Measurements from ENCODE around the gene OXLD1.
"Not testable (repeated sequence)": the region's sequence is repeated elsewhere in the genome, so short reads cannot be mapped to it uniquely, and the experiment has no call there.

The OXLD1 gene

DNA sequence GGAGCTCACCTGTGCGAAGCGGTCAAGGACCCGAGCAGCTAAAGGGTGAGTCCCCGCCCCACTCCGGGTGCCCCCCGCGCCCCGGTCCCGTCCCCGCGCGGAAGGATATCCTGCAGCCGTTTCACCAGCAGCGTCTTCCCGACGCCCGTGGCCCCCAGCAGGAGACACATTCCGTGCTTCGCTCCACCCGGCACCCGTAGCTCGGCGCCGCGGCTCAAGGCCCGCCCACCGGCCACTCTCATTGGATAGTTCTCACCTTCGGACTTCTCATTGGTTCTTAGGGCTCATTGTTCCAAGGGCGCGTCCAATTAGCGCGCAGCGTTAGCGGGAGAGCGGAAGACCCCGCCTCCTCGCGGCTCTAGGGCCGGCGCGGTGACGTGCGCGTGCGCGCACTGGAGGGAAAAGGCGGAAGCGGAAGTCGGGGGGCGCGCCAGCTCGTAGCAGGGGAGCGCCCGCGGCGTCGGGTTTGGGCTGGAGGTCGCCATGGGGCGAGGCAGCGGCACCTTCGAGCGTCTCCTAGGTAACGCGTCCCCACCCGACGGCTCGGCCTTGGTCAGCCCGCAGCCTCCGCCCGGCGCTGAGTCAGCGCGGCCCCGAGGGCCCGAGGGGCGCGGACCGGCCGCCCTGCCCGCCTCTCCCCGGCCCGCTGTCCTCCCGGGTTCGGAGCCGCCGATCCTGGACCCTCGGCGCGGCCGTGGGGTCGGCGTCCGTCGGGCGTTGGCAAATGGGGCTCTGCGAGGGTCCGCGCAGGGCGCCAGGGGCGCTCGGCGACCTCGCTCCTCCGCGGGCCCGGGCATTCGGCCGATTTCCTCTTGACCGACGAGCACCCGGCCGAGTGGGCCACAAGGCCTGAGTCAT, 17.4 kb upstream of the OXLD1 start, which contains the start of the genes ARL16 and HGS:
TSS of gene ARL16 (minus strand) at position 214 of the 858 bp plus-strand sequence. CDS start at position 170, 44 bp downstream.
TSS of gene HGS (plus strand) at position 428 of the 858 bp plus-strand sequence. CDS start at position 484, 56 bp downstream.
- DNase-seq (ENCODE audit: low spot score): peak; percentile 99

- DNase-seq (ENCODE audit: low spot score): no peak
These were observed 16.8 kb upstream of the OXLD1 start for GRCh38 chr17:81683208-81683583.

DNA sequence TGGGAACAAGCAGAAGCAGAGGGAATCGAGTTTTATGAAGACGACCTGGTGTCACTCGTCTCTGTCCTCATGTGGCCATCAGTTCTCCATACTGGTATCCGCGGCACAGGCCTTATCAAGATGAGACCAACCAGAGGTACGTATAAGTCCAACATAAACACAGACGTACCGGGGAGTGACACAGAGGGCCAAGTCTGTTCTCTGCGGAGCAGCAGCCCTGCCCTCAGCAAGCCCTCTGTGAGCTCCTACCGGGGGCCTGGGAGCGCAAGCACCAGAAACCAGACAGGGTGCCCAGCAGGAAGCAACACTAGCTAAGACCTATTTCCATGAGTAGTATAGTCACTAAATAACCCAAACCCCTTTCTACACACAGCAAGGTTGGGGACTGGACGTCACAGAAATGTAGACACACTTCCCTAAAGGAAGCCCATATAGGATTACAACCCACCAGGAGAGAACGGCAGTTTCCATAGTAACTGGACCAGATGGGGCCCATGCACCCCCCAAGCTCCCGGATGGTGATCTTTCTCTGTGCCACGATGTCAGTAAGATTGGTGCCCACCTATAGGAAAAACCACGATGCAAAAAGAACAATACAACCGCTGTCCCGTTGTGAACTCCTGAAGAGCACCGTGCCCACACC, 16.3 kb upstream of the OXLD1 start:
- DNase-seq (ENCODE audit: low spot score): no peak

GRCh38 chr17:81681672-81682071, 15.3 kb upstream of the OXLD1 start:
- no peak for DNase-seq (ENCODE audit: low spot score)

- no peak for DNase-seq (ENCODE audit: low spot score)
These were observed 13.7 kb upstream of the OXLD1 start for GRCh38 chr17:81680150-81680549.

- no peak for DNase-seq (ENCODE audit: low spot score)
These were observed 10.5 kb upstream of the OXLD1 start for GRCh38 chr17:81676906-81677305.

- DNase-seq (ENCODE audit: low spot score): not testable (repeated sequence)
These were observed 9.3 kb upstream of the OXLD1 start for GRCh38 chr17:81675515-81676221.

DNA sequence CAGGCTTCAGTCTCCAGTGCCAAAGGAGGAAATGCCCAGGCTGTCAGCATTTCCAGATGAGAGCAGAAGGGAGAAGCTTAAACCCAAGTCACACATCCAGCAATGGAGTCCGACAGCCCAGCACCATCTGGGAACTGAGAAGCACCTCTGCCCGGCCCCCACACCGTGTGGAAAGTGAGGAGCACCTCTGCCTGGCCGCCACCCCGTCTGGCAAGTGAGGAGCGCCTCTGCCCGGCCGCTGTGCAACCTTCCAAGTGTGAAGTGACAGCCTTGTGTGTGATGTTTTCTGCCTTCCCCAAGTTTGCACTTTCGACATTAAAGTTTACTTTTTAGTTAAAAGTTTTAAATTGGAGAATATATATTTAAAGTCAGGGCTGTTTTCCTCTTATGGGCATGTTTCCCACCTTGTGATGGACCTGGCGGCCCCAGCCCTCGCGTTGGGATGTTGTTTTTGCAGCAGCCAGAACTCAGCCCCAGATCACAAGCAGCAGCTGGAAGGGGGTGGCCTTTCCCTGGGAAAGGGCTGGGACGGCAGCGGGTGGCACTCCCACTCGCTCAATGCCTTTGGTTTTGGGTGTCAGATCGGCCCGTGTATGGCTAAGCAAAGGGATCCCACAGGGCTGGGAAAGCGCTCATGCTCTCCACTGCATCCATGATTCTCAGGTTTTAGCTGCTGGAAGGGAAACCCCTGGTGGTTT, 7.3 kb upstream of the OXLD1 start:
- no peak for DNase-seq (ENCODE audit: low spot score)

- DNase-seq (ENCODE audit: low spot score): no peak
These were observed 6.5 kb upstream of the OXLD1 start for GRCh38 chr17:81672954-81673353.

- no peak for DNase-seq (ENCODE audit: low spot score)
These were observed 6.1 kb upstream of the OXLD1 start for GRCh38 chr17:81672504-81672903.

- no peak for DNase-seq (ENCODE audit: low spot score)
These were observed 1.3 kb upstream of the OXLD1 start for GRCh38 chr17:81667754-81668153.

- no peak for DNase-seq (ENCODE audit: low spot score)
These were observed 388 bp downstream of the OXLD1 start for GRCh38 chr17:81666092-81666341.

GRCh38 chr17:81665205-81666091, 957 bp downstream of the OXLD1 start:
- DNase-seq (ENCODE audit: low spot score): no peak

- DNase-seq (ENCODE audit: low spot score): no peak
These were observed 2.3 kb downstream of the OXLD1 start for GRCh38 chr17:81664051-81664470.

DNA sequence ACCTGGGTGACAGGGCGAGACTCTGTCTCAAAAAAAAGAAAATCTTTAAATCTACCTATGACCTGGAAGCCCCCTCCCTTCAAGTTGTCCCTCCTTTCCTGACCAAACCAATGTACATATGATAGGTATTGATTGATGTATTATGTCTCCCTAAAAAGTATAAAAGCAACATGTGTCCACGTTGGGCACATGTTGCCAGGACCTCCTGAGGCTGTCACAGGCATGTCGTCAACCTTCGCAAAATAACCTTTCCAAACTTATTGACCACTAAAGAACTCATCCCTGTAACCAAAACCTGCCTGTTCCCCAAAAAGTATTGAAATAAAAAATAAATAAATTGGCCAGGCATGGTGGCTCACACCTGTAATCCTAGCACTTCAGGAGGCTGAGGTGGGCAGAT, 4.4 kb downstream of the OXLD1 start:
- no peak for DNase-seq (ENCODE audit: low spot score)

DNA sequence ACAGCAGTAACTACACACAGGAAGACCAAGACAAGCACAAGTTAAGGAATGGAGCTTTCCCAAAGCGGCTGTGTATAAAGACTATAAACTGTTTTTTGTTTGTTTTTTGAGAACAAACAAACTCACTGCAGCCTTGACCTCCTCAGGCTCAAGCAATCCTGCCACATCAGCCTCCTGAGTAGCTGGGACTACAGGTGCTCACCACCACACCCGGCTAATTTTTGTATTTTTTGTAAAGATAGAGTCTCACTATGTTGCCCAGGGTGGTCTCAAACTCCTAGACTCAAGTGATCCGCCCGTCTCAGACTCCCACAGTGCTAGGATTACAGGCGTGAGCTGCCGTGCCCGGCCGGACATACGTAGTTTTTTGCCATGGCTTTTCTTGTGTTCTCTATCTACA, 6.0 kb downstream of the OXLD1 start:
- no peak for DNase-seq (ENCODE audit: low spot score)

DNA sequence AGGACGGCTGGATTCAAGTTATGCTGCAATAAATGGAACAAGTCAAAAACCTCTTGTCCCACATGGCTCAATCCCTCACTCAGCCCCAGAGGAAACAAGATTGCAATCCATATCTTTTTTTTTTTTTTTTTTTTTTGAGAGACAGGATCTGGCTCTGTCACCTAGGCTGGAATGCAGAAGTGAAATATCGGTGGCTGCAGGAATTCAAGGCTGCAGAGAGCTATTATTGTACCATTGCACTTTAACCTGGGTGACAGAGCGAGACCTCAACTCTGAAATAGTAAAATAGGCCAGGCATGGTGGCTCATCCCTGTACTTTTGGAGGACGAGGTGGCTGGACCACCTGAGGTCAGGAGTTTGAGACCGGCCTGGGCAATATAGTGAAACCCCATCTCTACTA, 7.4 kb downstream of the OXLD1 start:
- DNase-seq (ENCODE audit: low spot score): no peak

- DNase-seq (ENCODE audit: low spot score): no peak
These were observed 9.6 kb downstream of the OXLD1 start for GRCh38 chr17:81656835-81657234.

DNA sequence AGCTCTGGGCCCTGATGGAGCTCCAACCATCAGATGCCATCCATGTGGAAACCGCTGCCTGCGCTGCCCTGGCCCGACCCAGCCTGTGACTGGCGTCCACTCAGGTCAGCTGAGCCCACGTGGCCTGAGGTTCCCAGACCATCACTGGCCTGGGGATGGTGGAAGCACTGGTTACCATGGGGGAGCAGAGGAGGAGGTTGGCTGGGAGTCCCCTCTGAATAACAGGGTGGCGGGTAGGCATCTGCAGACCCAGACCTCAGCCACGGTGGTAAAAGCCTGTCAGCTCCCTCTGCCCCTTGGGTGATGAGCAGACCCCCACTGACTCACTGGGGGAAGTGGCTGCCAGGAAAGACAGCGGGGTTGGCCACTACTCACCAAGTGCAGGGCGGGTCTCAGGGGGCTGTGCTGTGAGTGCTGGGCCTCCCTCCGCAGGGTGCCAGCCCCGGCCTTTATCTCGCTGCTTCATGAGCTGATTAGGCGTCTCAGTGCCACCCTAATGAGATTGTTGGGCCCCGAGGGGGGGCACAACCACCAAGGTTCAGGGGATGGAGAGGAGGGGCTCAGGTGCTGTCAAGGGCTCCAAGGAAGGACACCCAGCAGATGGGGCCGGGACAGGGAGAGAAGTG, 10.2 kb downstream of the OXLD1 start, which contains the start of gene PDE6G:
TSS of gene PDE6G (minus strand) at position 425 of the 626 bp plus-strand sequence. CDS start 3,237 bp downstream, outside the sequence.
- DNase-seq (ENCODE audit: low spot score): no peak

GRCh38 chr17:81655378-81656117, 10.9 kb downstream of the OXLD1 start:
- no peak for DNase-seq (ENCODE audit: low spot score)

Measured in left forelimb (tissue), 1 donor.